DOHH2 (cell line): ENCODE data around the gene ATL2.

Source experiments
- CTCF ChIP-seq: fragments of 200-600 bp; sonication (generic); IDR thresholded peaks from one replicate; pipeline ENCODE4 v1.5.1; 2014; ENCODE audit warnings: antibody characterized with exemption, mild to moderate bottlenecking, low read depth, low read length; ENCODE audit not compliant: poor library complexity, severe bottlenecking
- EZH2phosphoT487 ChIP-seq: fragments of 200-600 bp; sonication (generic); IDR thresholded peaks from 2 replicates; pipeline ENCODE4 v1.6.1; 2017; ENCODE audit warnings: borderline replicate concordance, mild to moderate bottlenecking, antibody characterized with exemption, low read length, moderate library complexity, mixed read lengths

GRCh38 chr2:38322224-38322914 lies 54.7 kb downstream of the ATL2 start:
- TF ChIP-seq CTCF (no peak), EZH2phosphoT487 (no peak)
